ENCODE measurements around the gene RFC1. TPM values are rescaled to one million over a fixed set of nuclear protein-coding genes. Genes with fewer than 3 reads are reported as not detected.

The RFC1 gene
- total and polyA plus RNA-seq, 2 donors (not counting 3 experiments of a cell fraction or from before 2014, with no cell fraction given), result 12.9 to 57.1 TPM

DNA sequence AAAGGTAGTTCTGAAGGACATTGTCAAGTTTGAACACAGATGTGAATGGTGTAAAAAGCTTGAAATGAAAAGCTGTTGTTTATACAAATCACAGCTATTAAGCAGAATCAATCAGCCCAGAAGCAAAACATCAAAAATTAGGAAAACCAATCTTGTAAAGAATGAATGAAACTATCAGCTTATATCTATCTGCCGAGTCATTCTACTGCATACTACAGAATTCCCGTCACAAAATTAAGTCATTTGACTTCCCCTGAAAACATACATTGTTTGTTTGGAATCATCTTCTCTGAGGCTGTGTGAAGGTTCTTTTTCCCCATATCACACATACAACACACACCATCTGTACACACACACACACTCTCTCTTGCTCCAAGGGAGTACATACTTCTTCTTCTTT is 80.3 kb downstream of the RFC1 start:
- ChIA-PET CTCF (interaction anchor here (0.9 to 1.7 kb wide), 5 partner anchors 12 to 183 kb away, joined by 3 read pairs; no protein-coding TSS in a partner anchor), POLR2A (interaction anchor here (0.7 kb wide), 1 partner anchor 123 kb away, joined by 3 read pairs; no protein-coding TSS in a partner anchor)
- DNase-seq (ENCODE audit: low read depth, low spot score) (no peak), FAIRE-seq (no peak)
- Histone ChIP-seq H3K27me3 (ENCODE audit: control insufficient read depth in 2 of 2, insufficient read depth in 2 of 2, low read length in 2 of 2) (no peaks in the 10 kb centered on the region), H3K9ac (replicated peaks; ENCODE audit: extremely low read depth, insufficient read depth, low read length) (no peak overlapping the region), H3K36me3 (ENCODE audit: control insufficient read depth in 2 of 2, extremely low read depth in 1 of 2, insufficient read depth in 2 of 2, low read length in 2 of 2) (peaks cover 8 to 10% of the 10 kb centered on the region in 2 experiments), H3K4me3 (replicated peaks in 1 of 3; ENCODE audit: insufficient read depth in 1 of 3, low read depth in 1 of 3, low read length in 3 of 3) (no peak overlapping the region), H3K4me1 (ENCODE audit: control insufficient read depth, extremely low read depth, insufficient read depth, low read length) (peaks cover 7% of the 10 kb centered on the region), H3K27ac (ENCODE audit: insufficient read depth, low read depth, low read length) (peak overlapping the region; percentile 32), H3K4me2 (ENCODE audit: insufficient read depth, low read length) (peak overlapping the region; percentile 16), H2AFZ (ENCODE audit: low read depth, low read length) (no peak overlapping the region), H4K20me1 (replicated peaks; ENCODE audit: control insufficient read depth, extremely low read depth, insufficient read depth, low read length) (no peaks in the 10 kb centered on the region), H3K79me2 (ENCODE audit: control insufficient read depth, insufficient read depth, low read length) (no peaks in the 10 kb centered on the region), H3K9me3 (replicated peaks; ENCODE audit: control insufficient read depth, insufficient read depth, low read length) (no peaks in the 10 kb centered on the region), H3K9me1 (replicated peaks; ENCODE audit: control insufficient read depth, extremely low read depth, insufficient read depth, low read length) (no peaks in the 10 kb centered on the region)
- no peak for TF ChIP-seq EZH2 (IDR thresholded peaks at IDR 0.05; ENCODE audit: borderline replicate concordance, low read depth, low read length, severe bottlenecking)
- TF ChIP-seq, protein P1, sequence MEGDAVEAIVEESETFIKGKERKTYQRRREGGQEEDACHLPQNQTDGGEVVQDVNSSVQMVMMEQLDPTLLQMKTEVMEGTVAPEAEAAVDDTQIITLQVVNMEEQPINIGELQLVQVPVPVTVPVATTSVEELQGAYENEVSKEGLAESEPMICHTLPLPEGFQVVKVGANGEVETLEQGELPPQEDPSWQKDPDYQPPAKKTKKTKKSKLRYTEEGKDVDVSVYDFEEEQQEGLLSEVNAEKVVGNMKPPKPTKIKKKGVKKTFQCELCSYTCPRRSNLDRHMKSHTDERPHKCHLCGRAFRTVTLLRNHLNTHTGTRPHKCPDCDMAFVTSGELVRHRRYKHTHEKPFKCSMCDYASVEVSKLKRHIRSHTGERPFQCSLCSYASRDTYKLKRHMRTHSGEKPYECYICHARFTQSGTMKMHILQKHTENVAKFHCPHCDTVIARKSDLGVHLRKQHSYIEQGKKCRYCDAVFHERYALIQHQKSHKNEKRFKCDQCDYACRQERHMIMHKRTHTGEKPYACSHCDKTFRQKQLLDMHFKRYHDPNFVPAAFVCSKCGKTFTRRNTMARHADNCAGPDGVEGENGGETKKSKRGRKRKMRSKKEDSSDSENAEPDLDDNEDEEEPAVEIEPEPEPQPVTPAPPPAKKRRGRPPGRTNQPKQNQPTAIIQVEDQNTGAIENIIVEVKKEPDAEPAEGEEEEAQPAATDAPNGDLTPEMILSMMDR (IDR thresholded peaks at IDR 0.05; ENCODE audit: extremely low read depth in 1 of 2, insufficient read depth in 1 of 2, low read depth in 1 of 2, low read length in 2 of 2), result no peak
- no peak for TF ChIP-seq JUN (IDR thresholded peaks at IDR 0.05; ENCODE audit: borderline replicate concordance, insufficient read depth, insufficient read length, low read depth)
- dilution Hi-C loops (cut with MboI; ENCODE audit: extremely low pct_ligation_motif_present, low sequenced_read_pairs) (no loop called here), intact Hi-C loops (cut with micrococcal nuclease) (no loop called here)
- BruUV-seq (replicated peaks), result no TSS peak

DNA sequence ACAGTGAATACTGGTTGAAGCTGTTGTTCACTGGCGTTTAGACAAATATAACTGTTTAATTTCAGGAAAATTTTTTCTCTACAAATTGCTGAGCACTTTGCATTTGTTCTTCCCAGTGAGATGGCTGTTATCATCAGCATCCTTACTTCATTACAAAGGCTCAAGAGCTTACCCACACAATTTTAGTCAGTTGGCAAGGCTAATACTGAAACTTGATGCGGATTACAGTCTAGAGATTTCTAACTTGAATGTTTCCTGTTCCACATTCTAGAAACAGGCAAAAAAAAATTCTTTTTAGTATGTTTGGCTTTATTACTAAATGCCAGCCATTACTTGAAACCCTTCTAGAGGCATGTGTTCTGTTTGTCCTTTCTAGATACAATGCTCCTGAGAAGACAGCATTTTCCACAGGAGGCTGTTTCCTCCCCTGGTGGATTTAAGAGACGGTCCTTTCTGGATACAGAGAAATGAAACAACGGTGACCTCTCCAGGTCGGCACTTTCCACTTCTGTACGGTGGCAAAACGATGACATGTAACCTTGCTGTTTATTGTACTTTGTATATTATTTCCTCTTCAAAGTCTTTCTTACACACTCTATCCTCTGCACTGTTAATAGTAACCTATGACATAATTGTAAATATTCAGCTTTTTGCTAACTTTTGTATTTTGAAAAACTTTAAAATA is 80.9 kb downstream of the RFC1 start:
- TF ChIP-seq, protein P2, sequence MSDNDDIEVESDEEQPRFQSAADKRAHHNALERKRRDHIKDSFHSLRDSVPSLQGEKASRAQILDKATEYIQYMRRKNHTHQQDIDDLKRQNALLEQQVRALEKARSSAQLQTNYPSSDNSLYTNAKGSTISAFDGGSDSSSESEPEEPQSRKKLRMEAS (IDR thresholded peaks at IDR 0.05; ENCODE audit: insufficient read depth, insufficient read length), result no peak
- TF ChIP-seq EZH2 (IDR thresholded peaks at IDR 0.05; ENCODE audit: borderline replicate concordance, low read depth, low read length, severe bottlenecking) (no peak), MYC (IDR thresholded peaks at IDR 0.05; ENCODE audit: low read depth, low read length) (no peak), GATA2 (IDR thresholded peaks at IDR 0.05; ENCODE audit: insufficient read depth, insufficient read length, low read depth, low read length) (no peak), POLR2A (IDR thresholded peaks at IDR 0.05; ENCODE audit: low read depth, low read length) (no peak), JUN (IDR thresholded peaks at IDR 0.05; ENCODE audit: borderline replicate concordance, insufficient read depth, insufficient read length, low read depth) (no peak), FOS (IDR thresholded peaks at IDR 0.05; ENCODE audit: borderline replicate concordance, insufficient read depth, low read length) (no peak), POLR2AphosphoS5 (IDR thresholded peaks at IDR 0.05; ENCODE audit: insufficient read depth, low read depth, low read length) (no peak)
- TF ChIP-seq, protein P1 (IDR thresholded peaks at IDR 0.05; ENCODE audit: extremely low read depth in 1 of 2, insufficient read depth in 1 of 2, low read depth in 1 of 2, low read length in 2 of 2), result no peak
- intact Hi-C loops (cut with micrococcal nuclease), result no loop called here
- Histone ChIP-seq H3K9ac (replicated peaks; ENCODE audit: extremely low read depth, insufficient read depth, low read length) (no peak overlapping the region), H3K4me3 (replicated peaks in 1 of 3; ENCODE audit: insufficient read depth in 1 of 3, low read depth in 1 of 3, low read length in 3 of 3) (no peak overlapping the region), H2AFZ (ENCODE audit: low read depth, low read length) (no peak overlapping the region), H3K9me3 (replicated peaks; ENCODE audit: control insufficient read depth, insufficient read depth, low read length) (no peaks in the 10 kb centered on the region), H3K79me2 (ENCODE audit: control insufficient read depth, insufficient read depth, low read length) (no peaks in the 10 kb centered on the region), H3K27me3 (ENCODE audit: control insufficient read depth in 2 of 2, insufficient read depth in 2 of 2, low read length in 2 of 2) (no peaks in the 10 kb centered on the region), H4K20me1 (replicated peaks; ENCODE audit: control insufficient read depth, extremely low read depth, insufficient read depth, low read length) (no peaks in the 10 kb centered on the region), H3K4me2 (ENCODE audit: insufficient read depth, low read length) (peak overlapping the region; percentile 16), H3K4me1 (ENCODE audit: control insufficient read depth, extremely low read depth, insufficient read depth, low read length) (peaks cover 7% of the 10 kb centered on the region), H3K9me1 (replicated peaks; ENCODE audit: control insufficient read depth, extremely low read depth, insufficient read depth, low read length) (no peaks in the 10 kb centered on the region), H3K36me3 (ENCODE audit: control insufficient read depth in 2 of 2, extremely low read depth in 1 of 2, insufficient read depth in 2 of 2, low read length in 2 of 2) (peaks cover 8 to 10% of the 10 kb centered on the region in 2 experiments), H3K27ac (ENCODE audit: insufficient read depth, low read depth, low read length) (peak overlapping the region; percentile 32)
- ChIA-PET POLR2A (interaction anchor here (0.7 kb wide), 1 partner anchor 123 kb away, joined by 3 read pairs; no protein-coding TSS in a partner anchor), CTCF (interaction anchor here (0.9 to 1.7 kb wide), 4 partner anchors 11 to 184 kb away, joined by 3 read pairs; no protein-coding TSS in a partner anchor)
- no TSS peak for BruUV-seq (replicated peaks)
- DNase-seq (ENCODE audit: low read depth, low spot score) (peak; percentile 91), FAIRE-seq (no peak)
- dilution Hi-C loops (cut with MboI; ENCODE audit: extremely low pct_ligation_motif_present, low sequenced_read_pairs), result no loop called here

All from endothelial cell of umbilical vein (primary cell).